ENCODE data around the gene CCL28.

- TF ChIP-seq CTCF (IDR thresholded peaks at IDR 0.05) = no peak
- TF ChIP-seq POLR2AphosphoS5 (IDR thresholded peaks at IDR 0.05) = no peak
Measured at GRCh38 chr5:43352915-43353314, 59.3 kb downstream of the CCL28 start.

All from prostate gland (tissue), 2 donors.